ENCODE results near the gene GTPBP6.
"Not testable (repeated sequence)": the region's sequence is repeated elsewhere in the genome, so short reads cannot be mapped to it uniquely, and the experiment has no call there.

Gene GTPBP6

DNA sequence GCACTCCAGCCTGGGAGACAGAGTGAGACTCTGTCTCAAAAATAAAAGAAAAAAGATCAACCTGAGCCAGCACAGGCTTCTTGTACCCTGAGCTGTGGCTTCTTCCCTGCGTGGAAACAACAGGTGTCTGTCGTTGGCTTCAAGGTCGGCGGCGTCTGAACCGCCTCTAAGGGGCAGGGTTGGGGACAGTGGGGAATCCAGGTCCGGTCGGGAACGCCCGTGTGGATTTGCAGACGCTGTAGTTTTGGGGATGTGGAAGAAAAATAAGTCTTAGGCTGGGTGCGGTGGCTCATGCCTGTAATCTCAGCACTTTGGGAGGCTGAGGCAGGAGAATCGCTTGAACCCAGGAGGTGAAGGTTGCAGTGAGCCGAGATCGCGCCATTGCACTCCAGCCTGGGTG is 54.6 kb downstream of the GTPBP6 start:
- H2BK5ac ChIP-seq (ENCODE audit: low read length); H3K27me3 ChIP-seq (ENCODE audit: insufficient read depth, low read length, poor library complexity); H4K5ac ChIP-seq (ENCODE audit: low read length); H3K4me3 ChIP-seq (ENCODE audit: low read length); H2BK15ac ChIP-seq (replicated peaks; ENCODE audit: low read depth); H2BK120ac ChIP-seq (ENCODE audit: low read depth, low read length); H3K4me1 ChIP-seq (ENCODE audit: control insufficient read depth, low read depth, low read length); H3K9ac ChIP-seq (ENCODE audit: low read length); H3K79me2 ChIP-seq (ENCODE audit: control insufficient read depth, insufficient read depth, low read length); H3K4ac ChIP-seq (ENCODE audit: low read depth, low read length); H3K79me1 ChIP-seq (ENCODE audit: low read length); H4K8ac ChIP-seq (ENCODE audit: low read depth, low read length); DNase-seq; H3K56ac ChIP-seq (ENCODE audit: low read length); H3K27ac ChIP-seq (ENCODE audit: low read depth, low read length); H3K4me2 ChIP-seq (ENCODE audit: low read length); H2AK5ac ChIP-seq (ENCODE audit: low read length); H3K23ac ChIP-seq (ENCODE audit: low read length); H3K36me3 ChIP-seq (ENCODE audit: control insufficient read depth, insufficient read depth, low read length): not testable (repeated sequence)
- peak overlapping the region; percentile 25 for H3K18ac ChIP-seq (ENCODE audit: low read length)
- no CpG with 5 or more reads among the region's 16 CpGs for whole genome bisulfite sequencing (ENCODE audit: extremely low coverage, insufficient coverage, low lambda C conversion rate)

DNA sequence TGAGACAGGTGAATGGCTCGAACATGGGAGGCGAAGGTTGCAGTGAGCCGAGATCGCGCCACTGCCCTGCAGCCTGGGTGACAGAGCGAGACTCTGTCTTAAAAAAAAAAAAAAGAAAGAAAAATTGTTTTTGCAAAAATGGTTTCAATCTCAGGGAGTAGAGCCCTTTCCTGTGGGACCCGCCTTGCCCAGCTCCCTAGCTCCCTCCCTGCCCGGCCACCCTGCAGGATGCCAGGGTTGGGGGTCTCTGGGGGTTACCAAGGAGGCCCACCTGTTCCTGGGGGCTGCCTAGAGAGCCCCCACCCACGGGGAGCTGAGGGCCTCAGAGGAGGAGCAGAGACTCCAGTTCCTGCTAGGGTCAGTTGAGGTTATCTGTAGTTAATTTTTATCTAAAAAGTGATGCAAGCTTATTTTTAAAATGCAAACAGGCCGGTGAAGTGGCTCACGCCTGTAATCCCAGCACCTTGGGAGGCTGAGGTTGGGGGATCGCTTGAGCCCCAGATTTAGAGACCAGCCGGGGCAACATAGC is 56.2 kb downstream of the GTPBP6 start:
- Histone ChIP-seq H2BK120ac (ENCODE audit: low read depth, low read length) (no peak overlapping the region), H3K79me2 (ENCODE audit: control insufficient read depth, insufficient read depth, low read length) (no peaks in the 10 kb centered on the region), H3K18ac (ENCODE audit: low read length) (no peak overlapping the region), H2AK5ac (ENCODE audit: low read length) (no peak overlapping the region), H3K4me3 (ENCODE audit: low read length) (no peak overlapping the region), H3K4me1 (ENCODE audit: control insufficient read depth, low read depth, low read length) (no peaks in the 10 kb centered on the region), H2BK15ac (replicated peaks; ENCODE audit: low read depth) (no peak overlapping the region), H4K8ac (ENCODE audit: low read depth, low read length) (no peak overlapping the region), H3K79me1 (ENCODE audit: low read length) (no peaks in the 10 kb centered on the region), H3K4ac (ENCODE audit: low read depth, low read length) (no peak overlapping the region), H3K4me2 (ENCODE audit: low read length) (no peak overlapping the region), H2BK5ac (ENCODE audit: low read length) (no peak overlapping the region), H3K27me3 (ENCODE audit: insufficient read depth, low read length, poor library complexity) (no peaks in the 10 kb centered on the region), H3K56ac (ENCODE audit: low read length) (peak overlapping the region; percentile 28), H4K5ac (ENCODE audit: low read length) (no peak overlapping the region), H3K36me3 (ENCODE audit: control insufficient read depth, insufficient read depth, low read length) (no peaks in the 10 kb centered on the region), H3K27ac (ENCODE audit: low read depth, low read length) (peak overlapping the region; percentile 55), H3K9ac (ENCODE audit: low read length) (no peak overlapping the region), H3K23ac (ENCODE audit: low read length) (no peak overlapping the region)
- WGBS (ENCODE audit: extremely low coverage, insufficient coverage, low lambda C conversion rate): no CpG with 5 or more reads among the region's 13 CpGs
- DNase-seq: no peak

DNA sequence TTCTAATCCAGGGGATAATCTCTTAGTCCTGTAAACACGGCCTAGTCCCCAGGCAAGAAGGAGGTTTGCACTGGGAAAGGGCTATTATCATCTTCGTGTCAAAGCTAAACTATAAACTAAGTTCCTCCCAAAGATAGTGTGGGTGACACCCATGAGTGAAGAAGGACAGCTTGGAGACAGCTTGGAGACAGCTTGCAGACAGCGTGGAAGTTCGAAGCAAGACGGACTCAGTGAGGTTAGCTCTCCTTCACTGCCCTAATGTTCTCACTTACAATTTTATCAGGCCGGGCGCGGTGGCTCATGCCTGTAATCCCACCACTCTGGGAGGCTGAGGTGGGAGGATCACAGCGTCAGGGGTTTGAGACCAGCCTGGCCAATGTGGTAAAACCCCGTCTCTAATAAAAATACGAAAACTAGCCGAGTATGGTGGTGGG is 56.7 kb downstream of the GTPBP6 start:
- no peaks in the 10 kb centered on the region for H3K27me3 ChIP-seq (ENCODE audit: insufficient read depth, low read length, poor library complexity)
- DNase-seq: peak; percentile 35
- no peak overlapping the region for H4K8ac ChIP-seq (ENCODE audit: low read depth, low read length)
- H4K5ac ChIP-seq (ENCODE audit: low read length): no peak overlapping the region
- WGBS (ENCODE audit: extremely low coverage, insufficient coverage, low lambda C conversion rate): no CpG with 5 or more reads among the region's 12 CpGs
- H3K4me3 ChIP-seq (ENCODE audit: low read length): no peak overlapping the region
- H3K56ac ChIP-seq (ENCODE audit: low read length): peak overlapping the region; percentile 44
- no peak overlapping the region for H2AK5ac ChIP-seq (ENCODE audit: low read length)
- H2BK5ac ChIP-seq (ENCODE audit: low read length): no peak overlapping the region
- H3K23ac ChIP-seq (ENCODE audit: low read length): no peak overlapping the region
- no peak overlapping the region for H2BK15ac ChIP-seq (replicated peaks; ENCODE audit: low read depth)
- H3K9ac ChIP-seq (ENCODE audit: low read length): no peak overlapping the region
- H3K36me3 ChIP-seq (ENCODE audit: control insufficient read depth, insufficient read depth, low read length): no peaks in the 10 kb centered on the region
- H3K18ac ChIP-seq (ENCODE audit: low read length): no peak overlapping the region
- H3K79me2 ChIP-seq (ENCODE audit: control insufficient read depth, insufficient read depth, low read length): no peaks in the 10 kb centered on the region
- H3K4ac ChIP-seq (ENCODE audit: low read depth, low read length): no peak overlapping the region
- no peak overlapping the region for H2BK120ac ChIP-seq (ENCODE audit: low read depth, low read length)
- H3K27ac ChIP-seq (ENCODE audit: low read depth, low read length): peak overlapping the region; percentile 55
- no peak overlapping the region for H3K4me2 ChIP-seq (ENCODE audit: low read length)
- no peaks in the 10 kb centered on the region for H3K79me1 ChIP-seq (ENCODE audit: low read length)
- H3K4me1 ChIP-seq (ENCODE audit: control insufficient read depth, low read depth, low read length): no peaks in the 10 kb centered on the region

GRCh38 chrX:261167-261918 is 57.3 kb downstream of the GTPBP6 start:
- Histone ChIP-seq H3K23ac (ENCODE audit: low read length) (no peak overlapping the region), H3K9ac (ENCODE audit: low read length) (no peak overlapping the region), H3K4ac (ENCODE audit: low read depth, low read length) (peak overlapping the region; percentile 46), H3K56ac (ENCODE audit: low read length) (peak overlapping the region; percentile 44), H3K27ac (ENCODE audit: low read depth, low read length) (peak overlapping the region; percentile 55), H3K79me1 (ENCODE audit: low read length) (no peaks in the 10 kb centered on the region), H4K5ac (ENCODE audit: low read length) (no peak overlapping the region), H2AK5ac (ENCODE audit: low read length) (no peak overlapping the region), H3K4me3 (ENCODE audit: low read length) (no peak overlapping the region), H2BK5ac (ENCODE audit: low read length) (no peak overlapping the region), H3K4me2 (ENCODE audit: low read length) (no peak overlapping the region), H3K79me2 (ENCODE audit: control insufficient read depth, insufficient read depth, low read length) (no peaks in the 10 kb centered on the region), H3K36me3 (ENCODE audit: control insufficient read depth, insufficient read depth, low read length) (no peaks in the 10 kb centered on the region), H2BK120ac (ENCODE audit: low read depth, low read length) (no peak overlapping the region), H4K8ac (ENCODE audit: low read depth, low read length) (no peak overlapping the region), H3K27me3 (ENCODE audit: insufficient read depth, low read length, poor library complexity) (no peaks in the 10 kb centered on the region), H3K4me1 (ENCODE audit: control insufficient read depth, low read depth, low read length) (no peaks in the 10 kb centered on the region), H3K18ac (ENCODE audit: low read length) (no peak overlapping the region), H2BK15ac (replicated peaks; ENCODE audit: low read depth) (no peak overlapping the region)
- peak; percentile 70 for DNase-seq
- no CpG with 5 or more reads among the region's 32 CpGs for WGBS (ENCODE audit: extremely low coverage, insufficient coverage, low lambda C conversion rate)

- no peak overlapping the region for H3K27ac ChIP-seq (ENCODE audit: low read depth, low read length)
- no peak overlapping the region for H2AK5ac ChIP-seq (ENCODE audit: low read length)
- no peaks in the 10 kb centered on the region for H3K79me1 ChIP-seq (ENCODE audit: low read length)
- H2BK120ac ChIP-seq (ENCODE audit: low read depth, low read length): no peak overlapping the region
- H3K4ac ChIP-seq (ENCODE audit: low read depth, low read length): no peak overlapping the region
- no peak overlapping the region for H3K23ac ChIP-seq (ENCODE audit: low read length)
- no peaks in the 10 kb centered on the region for H3K27me3 ChIP-seq (ENCODE audit: insufficient read depth, low read length, poor library complexity)
- H3K56ac ChIP-seq (ENCODE audit: low read length): no peak overlapping the region
- H2BK5ac ChIP-seq (ENCODE audit: low read length): no peak overlapping the region
- DNase-seq: no peak
- no peak overlapping the region for H2BK15ac ChIP-seq (replicated peaks; ENCODE audit: low read depth)
- no peak overlapping the region for H4K5ac ChIP-seq (ENCODE audit: low read length)
- H3K4me1 ChIP-seq (ENCODE audit: control insufficient read depth, low read depth, low read length): no peaks in the 10 kb centered on the region
- no CpG with 5 or more reads among the region's 21 CpGs for WGBS (ENCODE audit: extremely low coverage, insufficient coverage, low lambda C conversion rate)
- no peak overlapping the region for H3K9ac ChIP-seq (ENCODE audit: low read length)
- no peaks in the 10 kb centered on the region for H3K36me3 ChIP-seq (ENCODE audit: control insufficient read depth, insufficient read depth, low read length)
- no peak overlapping the region for H3K18ac ChIP-seq (ENCODE audit: low read length)
- H3K4me3 ChIP-seq (ENCODE audit: low read length): no peak overlapping the region
- no peak overlapping the region for H4K8ac ChIP-seq (ENCODE audit: low read depth, low read length)
- no peak overlapping the region for H3K4me2 ChIP-seq (ENCODE audit: low read length)
- H3K79me2 ChIP-seq (ENCODE audit: control insufficient read depth, insufficient read depth, low read length): no peaks in the 10 kb centered on the region
Measured at GRCh38 chrX:259692-260355, 58.8 kb downstream of the GTPBP6 start.
